SU-DHL-6 (cell line): ENCODE measurements around the gene C1QTNF5.

Experiments used
- H2AFZ ChIP-seq: fragments of 200-600 bp; sonication (generic); 2 replicates; pipeline ENCODE4 v1.6.1; 2014; ENCODE audit warnings: low read depth, mild to moderate bottlenecking, moderate library complexity, mixed read lengths, antibody characterized with exemption, low read length; ENCODE audit not compliant: severe bottlenecking
- H3F3A ChIP-seq: fragments of 200-600 bp; shearing (Covaris generic); 2 replicates; pipeline ENCODE4 v1.6.0; 2016; ENCODE audit warnings: antibody characterized with exemption, mild to moderate bottlenecking; ENCODE audit not compliant: insufficient read depth
- H3K27ac ChIP-seq: fragments of 200-600 bp; sonication (generic); 2 replicates; pipeline ENCODE4 v1.5.1; 2016; ENCODE audit warnings: low read depth, mild to moderate bottlenecking, low read length, moderate library complexity, mixed read lengths
- H3K27me3 ChIP-seq: fragments of 200-600 bp; sonication (generic), shearing (Covaris generic); 2 replicates; pipeline ENCODE4 v1.6.0; 2014; ENCODE audit warnings: mild to moderate bottlenecking, low read length
- H3K36me3 ChIP-seq: fragments of 200-600 bp; sonication (generic); 2 replicates; pipeline ENCODE4 v1.6.1; 2014; ENCODE audit warnings: mild to moderate bottlenecking, low read length, mixed read lengths
- H3K4me2 ChIP-seq: fragments of 300-600, 200-600 bp; shearing (Covaris generic), sonication (generic); 2 replicates; pipeline ENCODE4 v1.6.0; 2014; ENCODE audit warnings: low read length, low read depth, mild to moderate bottlenecking; ENCODE audit not compliant: poor library complexity, severe bottlenecking
- H3K4me3 ChIP-seq: fragments of 200-600 bp; sonication (generic); 2 replicates; pipeline ENCODE4 v1.5.1; 2014; ENCODE audit warnings: antibody characterized with exemption, low read length, mild to moderate bottlenecking, mixed read lengths; ENCODE audit not compliant: insufficient read depth, poor library complexity, severe bottlenecking
- H3K79me2 ChIP-seq: fragments of 200-600 bp; sonication (generic); 2 replicates; pipeline ENCODE4 v1.6.1; 2014; ENCODE audit warnings: mild to moderate bottlenecking, low read length, moderate library complexity; ENCODE audit not compliant: insufficient read depth
- H3K9ac ChIP-seq: fragments of 200-600 bp; sonication (generic); 2 replicates; pipeline ENCODE4 v1.7.0; 2014; ENCODE audit warnings: mild to moderate bottlenecking, low read length
- H3K9me2 ChIP-seq: fragments of 200-600 bp; sonication (generic); replicated peaks from 2 replicates; pipeline ENCODE4 v1.6.1; 2014; ENCODE audit warnings: low read length; ENCODE audit not compliant: insufficient read depth
- H3K9me3 ChIP-seq: fragments of 200-600 bp; sonication (generic); 2 replicates; pipeline ENCODE4 v1.6.1; 2014; ENCODE audit warnings: low read length, mixed read lengths; ENCODE audit not compliant: insufficient read depth
- H4K20me1 ChIP-seq: fragments of 200-600 bp; sonication (generic); 2 replicates; pipeline ENCODE4 v1.6.1; 2014; ENCODE audit warnings: low read depth, mild to moderate bottlenecking, antibody characterized with exemption, low read length, moderate library complexity, mixed read lengths
- EZH2phosphoT487 ChIP-seq: fragments of 200-600 bp; sonication (generic), shearing (Covaris generic); conservative IDR thresholded peaks from 2 replicates; pipeline ENCODE4 v1.6.1; 2018; ENCODE audit warnings: mild to moderate bottlenecking, antibody characterized with exemption, low read length, moderate library complexity, mixed read lengths
- TF ChIP-seq, protein P1 (sequence below): fragments of 200-600 bp; sonication (generic); IDR thresholded peaks from one replicate; pipeline ENCODE4 v1.5.1; 2017; ENCODE audit warnings: antibody characterized with exemption, mild to moderate bottlenecking, low read length, moderate library complexity; ENCODE audit not compliant: insufficient read depth, poor library complexity, severe bottlenecking

The C1QTNF5 gene

DNA sequence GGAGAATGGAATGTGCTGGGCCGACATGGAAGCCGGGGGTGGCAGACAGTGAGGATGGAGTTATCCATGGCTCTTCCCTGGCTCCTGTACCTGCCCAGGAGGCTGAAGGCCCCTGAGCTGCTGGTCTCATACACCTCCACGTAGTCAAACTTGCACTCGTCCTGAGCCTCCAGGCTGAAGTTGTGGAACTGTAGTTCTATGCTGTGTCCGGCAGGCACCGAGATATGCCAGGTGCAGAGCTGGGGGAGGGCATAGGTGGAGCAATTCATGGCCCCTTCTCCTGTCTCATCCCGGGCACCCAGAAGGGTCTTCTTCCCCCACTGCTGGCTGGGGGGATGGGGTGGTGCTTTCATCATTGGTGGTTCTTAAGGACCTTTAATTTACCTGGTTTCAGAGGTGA lies 3.0 kb upstream of the C1QTNF5 start:
- H3K79me2 ChIP-seq, result no peaks in the 10 kb centered on the region
- no peaks in the 10 kb centered on the region for H3F3A ChIP-seq
- TF ChIP-seq, protein P1, sequence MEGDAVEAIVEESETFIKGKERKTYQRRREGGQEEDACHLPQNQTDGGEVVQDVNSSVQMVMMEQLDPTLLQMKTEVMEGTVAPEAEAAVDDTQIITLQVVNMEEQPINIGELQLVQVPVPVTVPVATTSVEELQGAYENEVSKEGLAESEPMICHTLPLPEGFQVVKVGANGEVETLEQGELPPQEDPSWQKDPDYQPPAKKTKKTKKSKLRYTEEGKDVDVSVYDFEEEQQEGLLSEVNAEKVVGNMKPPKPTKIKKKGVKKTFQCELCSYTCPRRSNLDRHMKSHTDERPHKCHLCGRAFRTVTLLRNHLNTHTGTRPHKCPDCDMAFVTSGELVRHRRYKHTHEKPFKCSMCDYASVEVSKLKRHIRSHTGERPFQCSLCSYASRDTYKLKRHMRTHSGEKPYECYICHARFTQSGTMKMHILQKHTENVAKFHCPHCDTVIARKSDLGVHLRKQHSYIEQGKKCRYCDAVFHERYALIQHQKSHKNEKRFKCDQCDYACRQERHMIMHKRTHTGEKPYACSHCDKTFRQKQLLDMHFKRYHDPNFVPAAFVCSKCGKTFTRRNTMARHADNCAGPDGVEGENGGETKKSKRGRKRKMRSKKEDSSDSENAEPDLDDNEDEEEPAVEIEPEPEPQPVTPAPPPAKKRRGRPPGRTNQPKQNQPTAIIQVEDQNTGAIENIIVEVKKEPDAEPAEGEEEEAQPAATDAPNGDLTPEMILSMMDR, result no peak
- no peak for TF ChIP-seq EZH2phosphoT487
- H3K36me3 ChIP-seq, result no peaks in the 10 kb centered on the region
- no peaks in the 10 kb centered on the region for H3K9me2 ChIP-seq
- no peaks in the 10 kb centered on the region for H3K27me3 ChIP-seq
- H3K9ac ChIP-seq, result no peak overlapping the region
- H3K4me2 ChIP-seq, result no peak overlapping the region
- H3K9me3 ChIP-seq, result no peaks in the 10 kb centered on the region
- H2AFZ ChIP-seq, result no peak overlapping the region
- H3K4me3 ChIP-seq, result no peak overlapping the region
- H4K20me1 ChIP-seq, result no peaks in the 10 kb centered on the region
- no peak overlapping the region for H3K27ac ChIP-seq

DNA sequence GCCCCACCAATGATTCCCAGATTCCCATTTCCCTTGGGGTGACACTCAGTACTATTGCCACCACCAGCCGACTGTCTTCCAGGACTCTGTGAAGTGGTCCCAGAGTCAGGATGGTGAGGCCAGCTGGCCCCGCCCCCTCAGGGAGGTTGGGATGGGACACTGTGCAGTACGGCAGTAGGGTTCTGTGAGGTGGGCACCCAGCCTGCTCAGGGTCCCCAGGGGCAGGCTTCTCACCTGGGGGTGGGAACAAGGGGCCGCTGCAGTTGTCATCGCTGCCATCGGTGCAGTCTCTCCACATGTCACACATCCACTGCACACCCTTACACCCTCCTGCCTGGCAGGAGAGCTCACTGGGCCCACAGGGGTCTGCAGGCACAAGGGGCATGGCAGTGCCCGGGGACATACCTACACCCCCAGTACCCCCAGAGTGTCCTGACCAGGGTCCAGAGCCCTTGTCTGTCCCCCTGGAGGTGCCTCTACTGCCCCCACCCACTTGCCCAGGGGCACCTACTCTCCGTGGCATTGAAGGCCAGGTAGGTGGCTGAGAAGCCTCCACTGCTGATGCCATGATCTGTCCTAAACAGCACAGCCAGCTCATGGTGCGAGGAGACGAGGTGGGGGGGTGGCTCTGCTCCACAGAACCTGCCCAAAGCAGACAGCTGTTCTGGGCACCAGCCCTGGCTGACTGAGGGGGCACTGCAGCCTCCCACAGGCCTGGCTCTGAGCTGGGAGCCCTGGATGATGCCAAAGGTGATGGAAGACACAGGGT lies 1.9 kb upstream of the C1QTNF5 start:
- no peak overlapping the region for H3K4me3 ChIP-seq
- no peaks in the 10 kb centered on the region for H3K79me2 ChIP-seq
- no peak overlapping the region for H2AFZ ChIP-seq
- no peaks in the 10 kb centered on the region for H3K36me3 ChIP-seq
- no peaks in the 10 kb centered on the region for H3K9me3 ChIP-seq
- H3K27me3 ChIP-seq, result no peaks in the 10 kb centered on the region
- TF ChIP-seq, protein P1, result no peak
- TF ChIP-seq EZH2phosphoT487, result no peak
- H3F3A ChIP-seq, result no peaks in the 10 kb centered on the region
- no peaks in the 10 kb centered on the region for H4K20me1 ChIP-seq
- no peak overlapping the region for H3K27ac ChIP-seq
- H3K9me2 ChIP-seq, result no peaks in the 10 kb centered on the region
- no peak overlapping the region for H3K9ac ChIP-seq
- no peak overlapping the region for H3K4me2 ChIP-seq

DNA sequence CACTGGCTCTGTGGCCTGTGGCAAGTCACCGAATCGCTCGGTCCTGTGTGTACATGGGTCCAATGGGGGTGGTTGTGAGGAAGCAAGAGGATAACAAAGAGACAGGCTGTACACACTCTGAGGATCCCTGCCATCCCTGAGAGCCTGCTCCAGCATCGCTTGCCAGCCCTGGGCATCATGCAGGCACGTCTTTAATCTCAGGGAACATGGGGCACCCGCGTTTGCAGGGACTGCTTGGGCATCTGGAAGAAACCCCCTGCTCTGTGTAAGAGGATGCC lies 1.3 kb upstream of the C1QTNF5 start:
- Histone ChIP-seq H3K27ac (no peak overlapping the region), H3K79me2 (no peaks in the 10 kb centered on the region), H3K4me2 (no peak overlapping the region), H3K9me3 (no peaks in the 10 kb centered on the region), H3F3A (no peaks in the 10 kb centered on the region), H3K27me3 (no peaks in the 10 kb centered on the region), H3K36me3 (no peaks in the 10 kb centered on the region), H2AFZ (no peak overlapping the region), H3K9ac (no peak overlapping the region), H3K4me3 (no peak overlapping the region), H4K20me1 (no peaks in the 10 kb centered on the region), H3K9me2 (no peaks in the 10 kb centered on the region)
- TF ChIP-seq, protein P1, result no peak
- TF ChIP-seq EZH2phosphoT487, result no peak
